Brain microvascular endothelial cell (primary cell): ENCODE data around the gene IPO8.

ENCODE experiments used
- DNase-seq: peaks from one replicate; pipeline ENCODE4 v3.0.0-alpha.2; 2020
- H3K27ac ChIP-seq: fragments of 250-450 bp; sonication (Bioruptor Pico); 2 replicates; pipeline ENCODE4 v1.5.1; 2020; ENCODE audit warnings: mild to moderate bottlenecking, moderate library complexity
- H3K27me3 ChIP-seq: fragments of 250-450 bp; sonication (Bioruptor Pico); replicated peaks from 2 replicates; pipeline ENCODE4 v1.5.1; 2020; ENCODE audit warnings: mild to moderate bottlenecking
- H3K36me3 ChIP-seq: fragments of 250-450 bp; sonication (Bioruptor Pico); replicated peaks from 2 replicates; pipeline ENCODE4 v1.5.1; 2020; ENCODE audit warnings: mild to moderate bottlenecking
- H3K4me3 ChIP-seq: 2 replicates; pipeline ENCODE4 v1.5.1; 2011; ENCODE audit warnings: low read depth, mild to moderate bottlenecking, control low read depth, low read length, moderate library complexity
- in situ Hi-C: cut with HindIII; loops from 2 replicates; pipeline ENCODE4 v1.10.0; 2017; ENCODE audit warnings: low sequenced_read_pairs, low pct_ligation_motif_present
- TF ChIP-seq, protein P1 (sequence below): IDR thresholded peaks from 2 replicates; pipeline ENCODE4 v1.5.1; 2011; ENCODE audit warnings: low read depth, mild to moderate bottlenecking, moderate library complexity, low read length, control low read depth, inconsistent platforms; ENCODE audit errors: missing control alignments

Gene IPO8

DNA sequence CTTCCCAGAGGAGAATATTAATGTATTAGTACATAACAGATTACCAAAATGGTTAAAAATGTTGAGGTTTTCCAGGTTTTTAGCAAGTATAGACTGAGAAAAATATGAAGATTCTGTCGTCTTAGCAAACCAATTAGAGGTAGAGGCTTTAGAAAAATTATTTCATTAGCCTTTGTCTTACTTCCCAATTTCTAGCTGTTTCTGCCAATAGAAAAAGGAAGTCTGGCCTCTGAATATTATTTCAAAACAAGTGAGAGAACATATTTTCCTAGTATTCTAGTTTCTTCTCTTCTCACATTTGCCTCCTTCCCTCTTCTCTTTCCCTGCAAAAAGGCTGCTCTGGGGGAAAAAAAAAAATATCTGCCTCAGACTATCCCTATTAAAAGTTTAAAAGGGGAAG lies 16.4 kb downstream of the IPO8 start:
- TF ChIP-seq, protein P1, sequence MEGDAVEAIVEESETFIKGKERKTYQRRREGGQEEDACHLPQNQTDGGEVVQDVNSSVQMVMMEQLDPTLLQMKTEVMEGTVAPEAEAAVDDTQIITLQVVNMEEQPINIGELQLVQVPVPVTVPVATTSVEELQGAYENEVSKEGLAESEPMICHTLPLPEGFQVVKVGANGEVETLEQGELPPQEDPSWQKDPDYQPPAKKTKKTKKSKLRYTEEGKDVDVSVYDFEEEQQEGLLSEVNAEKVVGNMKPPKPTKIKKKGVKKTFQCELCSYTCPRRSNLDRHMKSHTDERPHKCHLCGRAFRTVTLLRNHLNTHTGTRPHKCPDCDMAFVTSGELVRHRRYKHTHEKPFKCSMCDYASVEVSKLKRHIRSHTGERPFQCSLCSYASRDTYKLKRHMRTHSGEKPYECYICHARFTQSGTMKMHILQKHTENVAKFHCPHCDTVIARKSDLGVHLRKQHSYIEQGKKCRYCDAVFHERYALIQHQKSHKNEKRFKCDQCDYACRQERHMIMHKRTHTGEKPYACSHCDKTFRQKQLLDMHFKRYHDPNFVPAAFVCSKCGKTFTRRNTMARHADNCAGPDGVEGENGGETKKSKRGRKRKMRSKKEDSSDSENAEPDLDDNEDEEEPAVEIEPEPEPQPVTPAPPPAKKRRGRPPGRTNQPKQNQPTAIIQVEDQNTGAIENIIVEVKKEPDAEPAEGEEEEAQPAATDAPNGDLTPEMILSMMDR = no peak
- H3K4me3 ChIP-seq = no peak overlapping the region
- no peak overlapping the region for H3K27ac ChIP-seq
- DNase-seq = no peak
- in situ Hi-C loops = no loop called here
- no peaks in the 10 kb centered on the region for H3K27me3 ChIP-seq
- peaks cover 7% of the 10 kb centered on the region for H3K36me3 ChIP-seq

DNA sequence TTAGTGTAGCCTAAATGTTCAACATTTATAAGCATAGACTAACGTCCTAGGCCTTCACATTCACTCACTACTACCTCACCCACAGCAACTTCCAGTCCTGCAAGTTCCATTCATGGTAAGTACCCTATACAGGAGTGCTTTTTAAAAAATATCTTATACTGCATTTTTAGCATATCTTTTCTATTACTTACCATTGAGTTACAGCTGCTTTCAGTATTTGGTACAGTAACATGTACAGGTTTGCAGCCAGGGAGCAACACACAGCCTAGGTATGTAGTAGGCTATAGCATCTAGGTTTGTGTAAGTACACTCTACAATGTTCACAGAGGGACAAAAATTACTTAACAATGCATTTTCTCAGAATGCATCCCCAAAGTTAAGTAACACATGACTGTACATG lies 17.4 kb downstream of the IPO8 start:
- peaks cover 11% of the 10 kb centered on the region for H3K36me3 ChIP-seq
- H3K27ac ChIP-seq = no peak overlapping the region

DNA sequence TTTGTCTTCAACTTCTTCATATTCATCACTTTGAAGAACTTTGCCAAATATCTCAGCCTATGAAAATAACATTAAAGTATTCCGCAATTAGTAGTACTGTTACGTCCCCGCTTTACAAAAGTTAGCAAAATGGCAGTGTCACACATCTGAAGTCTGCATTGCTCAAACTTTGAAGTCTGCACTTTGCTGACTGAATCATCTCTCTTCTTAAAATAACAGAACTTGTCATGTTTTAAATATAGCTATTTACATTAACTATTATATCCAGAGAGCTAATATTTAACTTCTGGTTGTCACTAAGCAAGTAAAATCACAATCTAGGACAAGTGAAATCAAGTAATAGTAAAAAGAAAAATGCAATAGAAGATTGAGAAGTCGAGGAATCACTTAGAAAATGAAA lies 34.5 kb downstream of the IPO8 start:
- H3K4me3 ChIP-seq = no peak overlapping the region
- no peaks in the 10 kb centered on the region for H3K27me3 ChIP-seq
- H3K36me3 ChIP-seq = peaks cover 7% of the 10 kb centered on the region
- in situ Hi-C loops = no loop called here
- H3K27ac ChIP-seq = no peak overlapping the region
- TF ChIP-seq, protein P1 = no peak
- DNase-seq = no peak

More for the DNA sequence above, 17.4 kb downstream of the IPO8 start:
- DNase-seq = no peak
- in situ Hi-C loops = no loop called here
- Histone ChIP-seq H3K27me3 (no peaks in the 10 kb centered on the region), H3K4me3 (no peak overlapping the region)
- TF ChIP-seq, protein P1 = no peak

GRCh38 chr12:30652034-30652696 lies 43.5 kb downstream of the IPO8 start:
- Histone ChIP-seq H3K36me3 (no peaks in the 10 kb centered on the region), H3K27ac (no peak overlapping the region), H3K4me3 (no peak overlapping the region), H3K27me3 (no peaks in the 10 kb centered on the region)
- TF ChIP-seq, protein P1 = no peak
- in situ Hi-C loops = no loop called here
- DNase-seq = no peak

DNA sequence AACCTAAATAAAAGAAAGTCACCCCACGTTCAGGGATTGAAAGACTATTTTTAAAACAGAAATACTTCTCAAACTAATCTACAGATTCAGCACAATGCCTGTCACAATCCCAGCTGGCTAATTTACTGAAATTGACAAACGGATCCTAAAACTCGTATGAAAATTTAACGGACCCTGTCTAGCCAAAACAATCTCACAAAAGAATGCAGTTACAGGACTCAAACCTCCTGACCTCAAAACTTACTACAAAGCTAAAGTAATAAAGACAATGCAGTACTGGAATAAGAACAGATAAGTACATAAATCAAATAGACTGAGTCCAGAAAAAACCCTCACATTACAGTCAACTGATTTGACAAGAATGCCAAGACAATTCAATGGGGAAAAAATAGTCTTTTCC lies 48.8 kb downstream of the IPO8 start:
- TF ChIP-seq, protein P1 = no peak
- Histone ChIP-seq H3K27me3 (no peaks in the 10 kb centered on the region), H3K27ac (no peak overlapping the region), H3K36me3 (no peaks in the 10 kb centered on the region), H3K4me3 (no peak overlapping the region)
- DNase-seq = no peak
- in situ Hi-C loops = no loop called here

DNA sequence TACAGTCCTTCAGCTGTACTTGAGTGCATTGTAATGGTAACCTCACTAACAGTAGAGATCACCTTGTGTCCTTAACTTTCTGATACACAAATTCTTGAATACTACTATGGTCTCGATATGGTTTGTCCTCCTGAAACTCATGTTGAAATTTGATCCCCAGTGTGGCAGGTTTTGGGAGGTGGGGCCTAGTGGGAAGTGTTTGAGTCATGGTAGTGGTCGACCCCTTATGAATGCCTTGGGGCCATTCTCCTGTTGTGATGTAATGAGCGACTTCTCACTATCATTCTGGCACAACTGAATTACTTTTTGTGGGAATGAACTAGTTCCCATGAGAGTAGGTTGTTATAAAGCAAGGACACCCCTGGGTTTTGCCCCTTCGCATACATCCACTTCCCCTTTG lies 52.3 kb downstream of the IPO8 start:
- Histone ChIP-seq H3K27ac (no peak overlapping the region), H3K4me3 (no peak overlapping the region), H3K36me3 (peaks cover 4% of the 10 kb centered on the region), H3K27me3 (no peaks in the 10 kb centered on the region)
- in situ Hi-C loops = no loop called here
- TF ChIP-seq, protein P1 = no peak
- DNase-seq = no peak
